Activated effector memory CD4-positive, alpha-beta T cell treated with anti-CD3 and anti-CD28 coated beads, Interleukin-2, amount 50 U/mL, for 16 hours (primary cell): ENCODE results near the gene WDSUB1.

Source experiments
- DNase-seq: peaks from one replicate; pipeline ENCODE4 v3.0.0-alpha.2; 2020

The WDSUB1 gene

GRCh38 chr2:159265171-159265576, 21.3 kb downstream of the WDSUB1 start:
- DNase-seq: no peak

DNA sequence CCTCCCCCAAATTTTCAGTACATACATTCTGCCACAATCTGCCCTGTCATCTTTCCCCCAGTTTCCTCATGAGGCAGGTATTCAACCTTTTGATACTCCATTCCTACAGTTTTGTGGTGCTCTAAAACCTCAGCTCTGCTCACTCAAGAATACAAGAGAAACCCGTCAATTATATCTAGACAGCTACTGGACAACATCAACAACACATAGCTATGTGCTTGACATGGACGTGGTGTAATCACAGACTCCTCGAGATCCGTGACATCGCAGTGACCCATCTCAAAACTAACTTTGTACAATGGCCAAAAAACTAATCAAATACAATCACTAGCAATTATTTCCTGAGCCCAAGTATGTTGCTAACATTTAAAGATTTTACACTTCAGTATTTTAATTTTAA, 23.6 kb downstream of the WDSUB1 start:
- no peak for DNase-seq

DNA sequence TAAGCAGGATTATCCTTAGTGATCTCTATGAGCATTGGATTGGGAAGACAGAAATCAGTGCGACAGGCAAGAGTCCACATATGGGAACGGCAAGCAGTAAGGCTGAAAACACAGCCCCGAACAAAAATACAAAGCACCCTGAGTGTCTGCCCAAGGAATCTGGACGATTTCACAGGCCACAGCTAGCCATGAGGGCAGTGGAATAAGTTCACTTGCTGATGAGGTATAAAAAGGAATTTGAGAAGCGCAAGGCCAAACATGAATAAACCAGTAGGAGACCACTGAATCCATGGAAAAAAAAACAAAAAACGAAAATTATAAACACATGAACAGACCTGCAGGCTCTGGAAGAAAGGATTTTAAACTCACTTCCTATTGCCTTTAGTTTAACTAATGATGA, 24.3 kb downstream of the WDSUB1 start:
- no peak for DNase-seq

- DNase-seq: no peak
Observed at GRCh38 chr2:159256159-159256558, 30.3 kb downstream of the WDSUB1 start.

DNA sequence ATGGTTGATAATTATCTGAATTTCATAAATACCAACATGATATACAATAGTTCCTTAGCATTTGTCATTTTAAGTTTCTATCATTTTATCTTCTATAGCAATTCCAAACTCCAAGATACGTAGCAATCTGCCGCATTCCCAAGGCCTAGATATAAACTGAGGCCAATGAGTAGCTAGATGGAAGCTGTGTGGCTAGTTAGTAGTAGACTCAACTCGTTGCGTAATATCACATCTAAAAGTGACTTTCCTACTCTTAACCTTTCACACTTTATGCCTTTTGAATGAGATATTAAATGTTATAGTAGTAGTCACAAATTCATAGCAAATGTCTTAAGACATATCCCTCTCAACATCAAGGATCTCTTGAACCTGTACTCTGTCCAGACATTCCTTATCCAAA, 33.6 kb downstream of the WDSUB1 start:
- no peak for DNase-seq

DNA sequence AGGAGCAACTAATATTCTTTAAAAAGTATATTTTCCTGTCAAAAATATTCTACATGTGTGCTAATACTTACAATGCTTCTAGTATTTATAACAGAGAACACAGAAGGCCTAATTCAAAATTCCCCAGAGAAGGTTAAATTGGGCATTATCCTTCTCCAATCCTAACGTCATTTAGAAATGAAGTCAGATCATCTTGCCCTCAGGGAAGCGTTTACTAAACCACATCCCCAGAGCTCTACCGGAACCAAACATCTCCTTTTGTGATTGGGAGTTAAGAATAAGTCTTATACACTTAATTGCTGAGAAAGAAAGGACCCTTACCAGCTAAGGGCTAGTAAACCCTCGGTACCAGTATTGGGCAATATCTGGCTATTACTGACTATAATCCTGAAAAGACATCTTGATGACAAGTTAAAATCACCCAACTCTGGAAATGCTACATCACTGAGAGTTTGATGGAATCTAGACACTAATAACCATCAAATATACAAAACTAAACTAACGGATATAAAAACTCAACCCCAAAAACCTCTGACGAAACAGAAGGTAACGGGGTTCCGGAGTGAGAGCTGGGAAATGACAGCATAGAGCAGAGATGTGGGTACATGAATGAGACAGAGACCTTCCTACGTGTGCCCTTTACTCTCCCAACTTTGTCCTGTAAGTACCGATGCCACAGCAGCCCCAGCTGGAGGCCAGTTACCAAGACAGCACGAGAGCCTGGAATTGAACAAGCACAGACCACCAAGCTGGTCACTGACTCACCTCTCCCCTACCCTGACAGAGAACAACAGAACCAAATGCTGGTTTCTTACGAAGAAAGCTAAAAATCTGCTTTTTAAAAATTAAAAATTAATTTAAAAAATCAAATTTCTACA, 35.0 kb downstream of the WDSUB1 start:
- DNase-seq: no peak

DNA sequence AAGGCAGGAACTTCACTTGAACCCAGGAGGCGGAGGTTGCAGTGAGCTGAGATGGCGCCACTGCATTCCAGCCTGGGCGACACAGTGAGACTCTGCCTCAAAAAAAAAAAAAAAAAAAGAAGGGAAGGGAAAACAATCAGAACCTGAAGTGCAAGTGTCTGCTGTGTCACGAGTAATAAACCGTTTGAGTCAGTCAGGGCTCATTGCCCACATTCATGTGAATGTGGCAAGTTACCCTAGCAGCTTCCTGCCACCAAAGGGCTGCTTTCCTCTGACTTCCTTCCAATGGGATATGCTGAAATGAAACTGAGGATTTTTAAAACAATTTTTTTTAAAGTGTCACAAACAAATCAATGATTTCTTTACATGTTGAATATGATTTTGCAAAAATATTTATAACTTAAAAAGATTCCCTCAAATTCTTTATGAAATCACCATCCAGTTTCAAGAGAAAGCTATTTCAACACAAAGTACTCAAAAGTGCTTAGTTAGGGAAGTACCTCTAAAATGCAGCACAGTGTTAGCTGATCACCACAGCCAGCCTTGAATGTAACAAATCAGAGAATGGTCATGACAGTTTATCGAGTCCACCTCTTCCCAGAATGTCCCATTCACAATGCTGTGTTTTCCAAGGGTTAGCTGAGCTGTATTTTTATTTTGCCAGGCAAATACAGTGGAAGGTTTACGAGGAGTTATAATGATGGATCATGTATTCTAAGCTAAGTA, 36.4 kb downstream of the WDSUB1 start:
- no peak for DNase-seq

- no peak for DNase-seq
Observed at GRCh38 chr2:159246325-159246988, 40.0 kb downstream of the WDSUB1 start.

DNA sequence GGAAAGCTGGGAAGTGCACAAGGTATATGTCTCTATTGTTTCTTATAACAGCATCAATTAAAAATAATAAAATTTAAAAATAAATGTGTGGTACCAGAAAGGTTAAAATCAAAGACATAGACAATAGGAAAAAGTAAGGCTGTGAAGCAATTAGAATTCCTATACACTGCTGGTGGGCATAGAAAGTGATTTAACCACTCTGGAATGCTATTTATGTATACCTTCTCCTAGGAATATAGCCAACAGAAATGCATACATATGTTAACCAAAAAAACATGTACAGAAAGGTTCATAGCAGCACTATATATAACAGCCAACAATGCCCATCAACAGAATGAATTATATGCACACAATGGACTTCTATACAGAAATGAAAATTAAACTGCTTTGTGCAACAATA, 43.0 kb downstream of the WDSUB1 start:
- DNase-seq: no peak

- DNase-seq: no peak
Observed at GRCh38 chr2:159234868-159235267, 51.6 kb downstream of the WDSUB1 start.

GRCh38 chr2:159232456-159233170, 53.9 kb downstream of the WDSUB1 start:
- DNase-seq: no peak

DNA sequence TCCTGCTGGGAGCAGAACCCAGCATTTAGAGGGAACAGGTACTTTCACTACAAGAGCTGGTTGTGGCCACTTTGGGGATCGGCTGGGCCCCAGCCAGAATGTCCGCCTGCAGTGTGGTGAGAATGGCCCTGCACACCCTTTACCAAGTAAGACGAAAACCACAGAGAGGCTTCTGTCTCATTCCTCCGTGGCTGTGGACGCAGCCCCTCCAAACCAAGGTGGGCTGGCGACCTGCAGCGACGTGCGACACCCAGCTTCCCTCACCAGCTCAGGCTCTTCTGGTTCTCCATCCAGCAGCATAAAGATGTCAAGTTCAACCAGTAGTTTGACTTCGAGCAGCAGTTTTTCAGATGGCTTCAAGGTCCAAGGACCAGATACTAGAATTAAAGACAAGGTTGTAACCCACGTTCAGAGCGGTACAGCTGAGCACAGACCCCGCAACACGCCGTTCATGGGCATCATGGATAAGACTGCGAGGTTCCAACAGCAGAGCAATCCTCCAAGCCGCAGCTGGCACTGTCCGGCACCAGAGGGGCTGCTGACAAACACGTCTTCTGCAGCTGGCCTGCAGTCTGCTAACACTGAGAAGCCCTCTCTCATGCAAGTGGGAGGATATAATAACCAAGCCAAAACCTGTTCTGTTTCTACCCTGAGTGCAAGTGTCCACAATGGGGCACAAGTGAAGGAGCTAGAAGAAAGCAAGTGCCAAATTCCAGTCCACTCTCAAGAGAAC, 56.2 kb downstream of the WDSUB1 start:
- DNase-seq: no peak

DNA sequence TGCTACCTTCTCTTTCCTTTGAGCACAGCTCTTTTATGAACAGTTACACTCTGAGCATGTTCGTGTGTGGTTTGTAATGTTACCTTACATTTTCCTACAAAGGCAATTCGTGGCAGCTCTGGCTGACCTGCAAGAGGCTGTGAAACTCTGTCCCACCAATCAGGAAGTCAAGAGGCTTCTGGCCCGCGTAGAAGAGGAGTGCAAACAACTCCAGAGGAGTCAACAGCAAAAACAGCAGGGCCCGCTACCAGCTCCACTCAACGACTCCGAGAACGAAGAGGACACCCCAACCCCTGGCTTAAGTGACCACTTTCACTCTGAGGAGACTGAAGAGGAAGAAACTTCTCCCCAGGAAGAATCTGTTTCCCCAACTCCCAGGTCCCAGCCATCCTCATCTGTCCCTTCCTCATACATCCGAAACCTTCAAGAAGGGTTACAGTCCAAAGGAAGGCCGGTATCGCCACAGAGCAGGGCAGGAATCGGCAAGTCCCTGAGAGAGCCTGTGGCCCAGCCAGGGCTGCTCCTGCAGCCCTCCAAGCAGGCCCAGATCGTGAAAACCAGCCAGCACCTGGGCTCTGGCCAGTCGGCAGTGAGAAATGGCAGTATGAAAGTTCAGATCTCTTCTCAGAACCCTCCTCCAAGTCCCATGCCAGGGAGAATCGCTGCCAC, 56.9 kb downstream of the WDSUB1 start:
- DNase-seq: no peak

DNA sequence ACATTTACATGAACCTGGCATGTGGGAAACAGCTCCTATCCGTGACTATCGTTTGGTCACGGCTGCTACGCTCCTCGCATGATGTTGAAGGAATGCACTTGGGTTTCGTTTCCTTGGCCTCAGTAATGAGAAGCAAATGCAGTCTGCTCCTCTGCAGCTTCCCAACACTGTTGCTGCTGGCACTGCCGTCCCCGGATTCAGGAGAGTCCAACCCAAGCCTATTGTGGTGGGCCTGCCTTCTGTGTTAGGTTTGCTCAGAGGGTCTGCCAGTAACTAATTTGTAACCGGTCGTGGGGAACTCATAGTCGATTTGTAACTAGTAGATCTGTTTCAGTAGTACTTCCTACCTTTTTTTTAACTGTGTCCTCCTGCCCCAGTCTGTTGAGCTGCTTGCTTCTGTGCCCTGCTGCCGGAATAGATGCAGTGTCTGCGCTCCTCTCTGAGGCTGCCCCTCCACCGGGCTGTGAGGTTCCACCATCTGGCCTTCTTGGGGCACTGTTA, 58.4 kb downstream of the WDSUB1 start:
- DNase-seq: no peak

DNA sequence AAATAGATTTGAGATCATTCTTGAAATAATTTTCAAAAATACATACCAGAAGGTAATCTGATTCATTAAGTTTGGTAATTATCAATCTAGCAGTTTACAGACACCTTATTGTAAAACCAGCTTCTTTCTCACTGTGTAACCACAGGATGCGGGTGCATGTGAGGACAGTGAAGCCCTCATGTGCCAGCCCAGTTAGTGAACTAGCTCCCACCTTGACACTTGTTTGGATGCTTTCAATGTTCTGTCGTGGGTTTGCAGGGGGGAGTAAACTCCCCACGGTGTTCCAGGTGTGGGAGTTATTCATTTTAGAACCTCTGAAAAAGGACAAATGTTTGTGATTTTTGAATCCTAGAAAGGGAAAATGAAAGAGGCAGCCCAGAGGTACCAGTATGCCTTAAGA, 59.0 kb downstream of the WDSUB1 start:
- no peak for DNase-seq

GRCh38 chr2:159226608-159227385, 59.7 kb downstream of the WDSUB1 start:
- DNase-seq: no peak

DNA sequence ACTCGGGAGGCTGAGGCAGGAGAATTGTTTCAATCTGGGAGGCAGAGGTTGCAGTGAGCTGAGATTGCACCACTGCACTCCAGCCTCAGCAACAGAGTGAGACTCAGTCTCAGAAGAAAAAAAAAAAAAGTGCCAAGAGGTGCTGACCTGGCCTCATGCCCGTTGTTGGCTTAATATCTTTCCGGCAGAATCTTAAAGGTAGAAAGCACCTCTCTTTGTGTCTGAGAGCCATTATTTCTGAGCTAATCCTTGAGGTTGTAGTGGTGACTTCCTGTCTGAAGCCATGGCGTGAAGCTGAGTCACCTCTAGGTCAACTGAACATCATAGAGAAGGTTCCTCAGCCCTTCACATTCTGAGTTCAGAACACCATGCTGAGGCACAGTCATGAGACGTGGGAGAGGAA, 60.4 kb downstream of the WDSUB1 start:
- no peak for DNase-seq

DNA sequence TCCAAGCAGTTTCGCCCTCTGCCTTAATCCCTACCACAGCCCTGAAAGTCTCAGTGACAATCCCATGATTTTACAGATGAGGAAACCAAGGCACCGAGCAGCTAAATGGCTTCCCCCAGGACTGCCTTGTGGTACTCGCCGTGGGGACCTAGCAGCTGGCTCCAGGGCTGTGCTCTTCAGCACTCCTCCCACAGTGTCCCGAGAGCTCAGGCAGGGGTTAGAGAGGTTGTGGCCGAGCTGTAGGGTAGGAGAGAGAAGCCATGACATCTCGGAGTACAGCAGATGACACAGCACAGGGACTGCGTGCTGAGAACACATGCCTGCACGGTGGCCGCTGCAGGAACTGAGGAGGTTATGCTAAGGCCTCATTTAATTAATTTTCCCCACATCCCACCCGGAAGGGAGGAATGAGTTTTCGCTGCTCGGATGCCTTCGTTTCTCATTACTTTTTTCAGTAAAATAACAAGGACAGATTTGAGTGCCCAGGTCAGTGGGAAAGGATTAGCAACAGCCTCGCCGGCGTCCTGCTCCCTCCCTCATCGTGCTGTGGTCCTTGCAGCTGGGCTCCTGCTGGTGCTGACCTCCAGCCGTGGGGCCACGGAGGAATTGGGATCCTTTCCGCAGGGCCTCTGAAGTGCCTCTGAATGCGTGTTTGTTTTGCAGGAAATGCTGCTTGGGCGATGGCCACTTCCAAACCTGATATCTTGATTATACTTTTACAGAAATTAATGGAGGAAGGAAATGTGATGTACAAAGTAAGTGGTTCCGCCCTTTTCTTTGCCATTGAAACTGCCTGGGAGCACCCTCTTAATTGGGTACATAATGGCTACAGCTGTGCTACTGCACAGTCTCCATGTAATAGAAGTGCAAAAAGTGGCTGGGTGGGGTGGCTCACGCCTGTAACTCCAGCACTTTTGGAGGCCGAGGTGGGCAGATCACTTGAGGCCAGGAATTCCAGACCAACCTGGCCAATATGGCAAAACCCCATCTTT, 61.2 kb downstream of the WDSUB1 start:
- no peak for DNase-seq

- no peak for DNase-seq
Observed at GRCh38 chr2:159224061-159224813, 62.3 kb downstream of the WDSUB1 start.
